ENCODE measurements around the gene SH3RF3.

Gene SH3RF3

DNA sequence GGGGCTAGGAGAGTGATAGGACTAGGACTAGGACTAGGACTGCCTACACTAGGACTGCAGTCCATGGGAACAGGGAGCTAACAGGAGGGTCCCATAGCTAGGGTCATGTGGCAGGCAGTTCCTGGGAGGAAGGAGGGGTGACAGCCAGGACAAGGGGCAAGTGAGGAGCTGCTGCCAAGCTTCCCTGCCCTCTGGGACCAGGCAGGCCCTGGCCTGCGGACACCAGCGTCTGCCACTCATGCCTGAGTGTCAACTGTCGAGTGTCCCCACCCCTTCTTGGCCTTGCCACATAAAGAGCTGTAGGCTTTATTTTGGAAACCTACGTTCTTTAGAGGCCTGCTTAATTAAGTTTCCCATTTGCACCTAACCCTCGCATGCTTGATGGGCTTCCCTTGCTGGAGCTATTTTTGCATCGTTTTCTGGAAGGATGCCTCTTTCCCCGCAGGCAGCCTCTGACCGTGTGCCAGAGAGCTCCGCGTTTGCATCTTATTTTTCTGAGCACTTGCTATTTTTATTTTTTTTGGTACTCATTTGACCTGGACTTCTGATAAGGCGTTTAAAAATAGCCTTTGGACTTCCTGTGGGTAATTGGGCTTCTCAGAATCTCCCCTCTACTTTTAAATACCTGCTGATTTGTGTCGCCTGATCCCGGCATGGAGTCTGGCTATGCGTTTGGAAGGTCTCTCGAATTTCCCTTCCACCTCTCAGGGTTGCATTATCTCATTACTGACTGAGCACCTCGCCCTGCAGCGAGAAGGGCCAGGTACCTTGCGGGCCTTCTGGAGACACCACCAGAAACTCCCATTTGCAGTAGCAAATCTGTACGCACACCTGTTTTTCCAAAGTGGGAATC lies 66.4 kb downstream of the SH3RF3 start:
- DNase-seq (ENCODE audit: low read depth), result no peak
- no peak overlapping the region for H3K4me3 ChIP-seq (ENCODE audit: low read depth, low read length)
- TF ChIP-seq MAX (IDR thresholded peaks at IDR 0.05; ENCODE audit: low read depth, low read length) (no peak), MYC (IDR thresholded peaks at IDR 0.05; ENCODE audit: low read depth, low read length) (no peak), POLR2A (IDR thresholded peaks at IDR 0.05; ENCODE audit: extremely low read depth, insufficient read length) (no peak)
- TF ChIP-seq, protein P1, sequence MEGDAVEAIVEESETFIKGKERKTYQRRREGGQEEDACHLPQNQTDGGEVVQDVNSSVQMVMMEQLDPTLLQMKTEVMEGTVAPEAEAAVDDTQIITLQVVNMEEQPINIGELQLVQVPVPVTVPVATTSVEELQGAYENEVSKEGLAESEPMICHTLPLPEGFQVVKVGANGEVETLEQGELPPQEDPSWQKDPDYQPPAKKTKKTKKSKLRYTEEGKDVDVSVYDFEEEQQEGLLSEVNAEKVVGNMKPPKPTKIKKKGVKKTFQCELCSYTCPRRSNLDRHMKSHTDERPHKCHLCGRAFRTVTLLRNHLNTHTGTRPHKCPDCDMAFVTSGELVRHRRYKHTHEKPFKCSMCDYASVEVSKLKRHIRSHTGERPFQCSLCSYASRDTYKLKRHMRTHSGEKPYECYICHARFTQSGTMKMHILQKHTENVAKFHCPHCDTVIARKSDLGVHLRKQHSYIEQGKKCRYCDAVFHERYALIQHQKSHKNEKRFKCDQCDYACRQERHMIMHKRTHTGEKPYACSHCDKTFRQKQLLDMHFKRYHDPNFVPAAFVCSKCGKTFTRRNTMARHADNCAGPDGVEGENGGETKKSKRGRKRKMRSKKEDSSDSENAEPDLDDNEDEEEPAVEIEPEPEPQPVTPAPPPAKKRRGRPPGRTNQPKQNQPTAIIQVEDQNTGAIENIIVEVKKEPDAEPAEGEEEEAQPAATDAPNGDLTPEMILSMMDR (IDR thresholded peaks at IDR 0.05; ENCODE audit: low read depth, low read length), result no peak

GRCh38 chr2:109196081-109196875 lies 67.3 kb downstream of the SH3RF3 start:
- TF ChIP-seq, protein P1 (IDR thresholded peaks at IDR 0.05; ENCODE audit: low read depth, low read length), result no peak
- TF ChIP-seq POLR2A (IDR thresholded peaks at IDR 0.05; ENCODE audit: extremely low read depth, insufficient read length) (no peak), MAX (IDR thresholded peaks at IDR 0.05; ENCODE audit: low read depth, low read length) (no peak), MYC (IDR thresholded peaks at IDR 0.05; ENCODE audit: low read depth, low read length) (no peak)
- DNase-seq (ENCODE audit: low read depth), result no peak
- no peak overlapping the region for H3K4me3 ChIP-seq (ENCODE audit: low read depth, low read length)

DNA sequence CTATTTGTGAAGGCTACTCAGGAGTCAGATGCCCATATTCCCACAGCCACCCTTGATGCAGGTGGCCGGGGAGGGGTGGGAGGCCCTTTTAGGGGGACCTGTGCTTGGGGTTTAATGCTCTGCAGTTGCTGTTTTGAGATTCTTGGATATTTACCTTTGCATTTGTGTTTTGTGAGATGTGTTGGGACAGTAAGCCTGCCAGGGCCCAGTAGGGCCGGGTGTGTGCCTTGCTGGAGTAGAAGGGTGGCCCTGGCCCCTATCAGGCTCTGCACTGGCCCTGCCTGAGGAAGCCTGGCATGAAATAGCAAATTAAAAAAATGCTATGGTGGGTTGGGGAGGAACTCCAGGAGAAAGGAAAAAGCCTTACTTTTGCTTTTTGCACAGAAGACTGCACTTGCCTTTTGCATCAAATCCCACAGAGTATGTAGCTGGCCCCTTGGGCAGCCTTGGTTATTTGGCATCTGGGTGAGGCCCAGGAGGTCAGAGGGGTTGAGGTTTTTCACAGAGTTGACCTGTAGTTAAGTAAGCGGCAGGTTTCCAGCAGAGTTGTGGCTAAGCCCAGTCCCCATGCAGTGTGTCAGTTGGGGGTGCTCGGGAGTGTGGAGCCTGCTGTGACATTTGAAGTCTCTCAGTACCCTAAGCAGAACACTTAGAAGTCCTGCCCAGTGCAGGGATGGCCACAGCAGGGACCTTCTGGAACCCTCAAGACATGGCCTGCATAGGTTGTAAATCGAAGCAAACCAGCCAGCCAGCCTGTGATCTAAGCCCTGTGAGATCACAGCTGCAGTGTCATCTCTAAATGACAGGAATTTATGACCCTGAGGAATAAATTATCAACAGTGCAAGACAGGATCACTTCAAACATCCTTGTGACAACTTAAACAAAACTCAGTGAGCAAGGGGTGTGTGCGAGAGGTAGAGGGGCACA lies 68.8 kb downstream of the SH3RF3 start:
- TF ChIP-seq MAX (IDR thresholded peaks at IDR 0.05; ENCODE audit: low read depth, low read length), result no peak
- TF ChIP-seq POLR2A (IDR thresholded peaks at IDR 0.05; ENCODE audit: extremely low read depth, insufficient read length), result no peak
- TF ChIP-seq, protein P1 (IDR thresholded peaks at IDR 0.05; ENCODE audit: low read depth, low read length), result no peak
- no peak for TF ChIP-seq MYC (IDR thresholded peaks at IDR 0.05; ENCODE audit: low read depth, low read length)
- no peak overlapping the region for H3K4me3 ChIP-seq (ENCODE audit: low read depth, low read length)

GRCh38 chr2:109199790-109200189 lies 70.8 kb downstream of the SH3RF3 start:
- H3K4me3 ChIP-seq (ENCODE audit: low read depth, low read length), result no peak overlapping the region
- DNase-seq (ENCODE audit: low read depth), result no peak
- TF ChIP-seq MAX (IDR thresholded peaks at IDR 0.05; ENCODE audit: low read depth, low read length) (no peak), MYC (IDR thresholded peaks at IDR 0.05; ENCODE audit: low read depth, low read length) (no peak), POLR2A (IDR thresholded peaks at IDR 0.05; ENCODE audit: extremely low read depth, insufficient read length) (no peak)
- TF ChIP-seq, protein P1 (IDR thresholded peaks at IDR 0.05; ENCODE audit: low read depth, low read length), result no peak

More for the DNA sequence above, 68.8 kb downstream of the SH3RF3 start:
- DNase-seq (ENCODE audit: low read depth), result peak; percentile 19

Measured in NB4 (cell line).